Esophagus squamous epithelium (tissue), 5 donors: ENCODE measurements around the gene MAGI1. TPM values are rescaled to one million over a fixed set of nuclear protein-coding genes. Genes with fewer than 3 reads are reported as not detected.
"Not testable (repeated sequence)": the region's sequence is repeated elsewhere in the genome, so short reads cannot be mapped to it uniquely, and the experiment has no call there.

Source experiments
- DNase-seq: peaks from one replicate; lab custom pipeline; 2025; lab: John Stamatoyannopoulos, UW
- H3K27ac ChIP-seq, 4 donors: fragments of 200-600 bp; sonication (generic); one replicate each; pipeline ENCODE4 v1.5.1; 2016 to 2019; ENCODE audit warnings: mild to moderate bottlenecking in 1 of 4
- H3K27me3 ChIP-seq, 4 donors: fragments of 200-600 bp; sonication (generic); 1 replicate in 3 of 4; 2 replicates in 1 of 4; pipeline versions ENCODE4 v1.5.1 to v1.6.0; 2017 to 2021; ENCODE audit warnings: antibody characterized with exemption in 1 of 4
- H3K36me3 ChIP-seq, 3 donors: fragments of 200-600 bp; sonication (generic); one replicate each; pipeline ENCODE4 v1.5.1; 2016 to 2019
- H3K4me1 ChIP-seq, 3 donors: fragments of 200-600 bp; sonication (generic); one replicate each; pipeline ENCODE4 v1.5.1; 2017 to 2019
- H3K4me3 ChIP-seq, 4 donors: fragments of 200-600 bp; sonication (generic); 1 replicate in 3 of 4; 2 replicates in 1 of 4; pipeline ENCODE4 v1.5.1; 2016 to 2019; ENCODE audit warnings: mild to moderate bottlenecking in 2 of 4, moderate library complexity in 1 of 4
- H3K9me3 ChIP-seq, 3 donors: fragments of 200-600 bp; sonication (generic); one replicate each; pipeline ENCODE4 v1.5.1; 2016 to 2019
- CTCF ChIP-seq, 6 experiments: fragments of 450-650 bp in 4 of 6; fragments of 200-600 bp in 2 of 6; sonication (generic) in 2 of 6; IDR thresholded peaks; one replicate each; pipeline ENCODE4 v1.5.1; 2016 to 2019; ENCODE audit warnings: antibody characterized with exemption in 6 of 6, mild to moderate bottlenecking in 4 of 6, moderate library complexity in 4 of 6
- POLR2A ChIP-seq, 4 donors: fragments of 450-650 bp; IDR thresholded peaks; one replicate each; pipeline ENCODE4 v1.6.1; 2017; ENCODE audit warnings: antibody characterized with exemption in 4 of 4, mild to moderate bottlenecking in 4 of 4, moderate library complexity in 3 of 4
- WGBS, 2 donors: methylation state at CpG; one replicate each; pipeline ENCODE4 v1.1.5; 2018; 5-methylcytosine and 5-hydroxymethylcytosine counted together
- intact Hi-C: fragments of 100-400 bp; cut with DNase I; formaldehyde crosslinking; loops from one replicate; pipeline ENCODE4 v1.15.0; 2022
- total RNA-seq, 4 donors: library from RNA; depleted of rRNA; stranded (reverse); fragments of >200 nt; gene quantifications; one replicate each; pipeline ENCODE4 v1.1.0, GENCODE V29; 2016
- donor health status: DM: yes; HTN: yes; CAD: no.

The MAGI1 gene
- total RNA-seq, 4 donors from 2014 or later, result 12.0 to 28.2 (median 21.1) TPM

GRCh38 chr3:65516998-65517397, 521.7 kb downstream of the MAGI1 start:
- Histone ChIP-seq H3K9me3 (no peaks in the 10 kb centered on the region), H3K27me3 (no peaks in the 10 kb centered on the region), H3K4me3 (no peak overlapping the region), H3K27ac (no peak overlapping the region), H3K4me1 (no peaks in the 10 kb centered on the region), H3K36me3 (no peaks in the 10 kb centered on the region)
- TF ChIP-seq POLR2A (IDR thresholded peaks at IDR 0.05), result no peak
- no peak for TF ChIP-seq CTCF (IDR thresholded peaks at IDR 0.05)
- intact Hi-C loops, result no loop called here
- WGBS, 2 donors, result 89 to 97% methylated on average over 1 to 5 of the region's 5 CpGs
- DNase-seq, result no peak

- DNase-seq, H3K36me3 ChIP-seq, intact Hi-C loops, H3K4me1 ChIP-seq, H3K4me3 ChIP-seq, H3K27ac ChIP-seq, H3K9me3 ChIP-seq, H3K27me3 ChIP-seq: not testable (repeated sequence)
- 88% methylated on average over 1 of the region's 1 CpG; no CpG with 5 or more reads in 1 of the 2 donors for WGBS, 2 donors
These were observed 524.4 kb downstream of the MAGI1 start for GRCh38 chr3:65514317-65514716.

GRCh38 chr3:65509423-65509794, 529.3 kb downstream of the MAGI1 start:
- H3K4me1 ChIP-seq, H3K27me3 ChIP-seq, H3K36me3 ChIP-seq, intact Hi-C loops, H3K9me3 ChIP-seq, DNase-seq: not testable (repeated sequence)
- 70 to 84% methylated on average over 10 to 12 of the region's 24 CpGs for WGBS, 2 donors
- peak overlapping the region in 3 of 4 donors; percentile 14 to 49 (median 44) for H3K27ac ChIP-seq
- H3K4me3 ChIP-seq, result peak overlapping the region in 2 of 4 donors; percentile 20 to 48

- Histone ChIP-seq H3K4me1 (peaks cover 0 to 13% (median 0%) of the 10 kb centered on the region in 3 donors), H3K27me3 (no peaks in the 10 kb centered on the region), H3K27ac (peak overlapping the region in 3 of 4 donors; percentile 14 to 49 (median 44)), H3K9me3 (no peaks in the 10 kb centered on the region), H3K36me3 (no peaks in the 10 kb centered on the region), H3K4me3 (peak overlapping the region in 2 of 4 donors; percentile 20 to 48)
- WGBS, 2 donors, result 70 to 91% methylated on average over 8 to 9 of the region's 9 CpGs
- DNase-seq, result no peak
- TF ChIP-seq POLR2A (IDR thresholded peaks at IDR 0.05), result no peak
- TF ChIP-seq CTCF (IDR thresholded peaks at IDR 0.05), result no peak
- intact Hi-C loops, result no loop called here
These were observed 529.8 kb downstream of the MAGI1 start for GRCh38 chr3:65508750-65509422.

- Histone ChIP-seq H3K4me1 (peaks cover 0 to 27% (median 4%) of the 10 kb centered on the region in 3 donors), H3K4me3 (no peak overlapping the region), H3K9me3 (no peaks in the 10 kb centered on the region), H3K27me3 (no peaks in the 10 kb centered on the region), H3K36me3 (no peaks in the 10 kb centered on the region), H3K27ac (no peak overlapping the region)
- 73 to 75% methylated on average over 3 of the region's 3 CpGs for WGBS, 2 donors
- TF ChIP-seq CTCF (IDR thresholded peaks at IDR 0.05) (no peak), POLR2A (IDR thresholded peaks at IDR 0.05) (no peak)
- intact Hi-C loops, result no loop called here
- no peak for DNase-seq
These were observed 531.3 kb downstream of the MAGI1 start for GRCh38 chr3:65507437-65507836.

GRCh38 chr3:65503776-65504175, 534.9 kb downstream of the MAGI1 start:
- no peak for DNase-seq
- TF ChIP-seq POLR2A (IDR thresholded peaks at IDR 0.05) (no peak), CTCF (IDR thresholded peaks at IDR 0.05) (no peak)
- no peaks in the 10 kb centered on the region for H3K9me3 ChIP-seq
- H3K27me3 ChIP-seq, result no peaks in the 10 kb centered on the region
- H3K4me3 ChIP-seq, result no peak overlapping the region
- peak overlapping the region in 2 of 4 donors; percentile 0 to 34 for H3K27ac ChIP-seq
- 0 to 33% methylated on average over 1 of the region's 1 CpG for WGBS, 2 donors
- intact Hi-C loops, result no loop called here
- H3K4me1 ChIP-seq, result peaks cover 0 to 27% (median 4%) of the 10 kb centered on the region in 3 donors
- no peaks in the 10 kb centered on the region for H3K36me3 ChIP-seq
